OCI-LY7 (cell line): ENCODE results near the gene TTC9C.

Experiments used
- EZH2phosphoT487 ChIP-seq: fragments of 200-600 bp; sonication (generic); IDR thresholded peaks from 2 replicates; pipeline ENCODE4 v1.6.1; 2018; ENCODE audit warnings: low read depth, borderline replicate concordance, mild to moderate bottlenecking, mixed run types, antibody characterized with exemption, low read length, moderate library complexity, mixed read lengths
- TF ChIP-seq, protein P1 (sequence below): fragments of 200-600 bp; sonication (generic); conservative IDR thresholded peaks from 2 replicates; pipeline ENCODE4 v1.5.1; 2014; ENCODE audit warnings: mild to moderate bottlenecking, antibody characterized with exemption, low read length, moderate library complexity, mixed read lengths

DNA sequence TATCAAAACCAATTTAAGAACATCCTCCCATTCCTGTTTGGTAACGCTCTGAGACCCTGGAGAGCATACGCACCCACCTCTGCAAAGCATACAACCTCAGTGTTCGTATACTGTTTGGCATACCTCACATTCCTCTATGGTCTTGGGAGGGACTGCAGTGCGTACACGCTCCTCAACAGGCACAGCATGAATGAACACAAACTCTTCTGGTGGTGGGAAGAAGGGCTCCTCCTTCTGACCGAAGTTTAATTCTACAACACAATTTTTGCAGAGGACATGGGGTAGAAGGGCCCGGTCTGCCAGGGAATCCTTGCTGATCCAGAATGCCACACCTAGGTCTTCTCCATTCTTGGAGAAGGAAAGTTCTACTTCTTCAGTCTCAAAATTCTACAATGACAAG is 6.3 kb upstream of the TTC9C start:
- TF ChIP-seq, protein P1, sequence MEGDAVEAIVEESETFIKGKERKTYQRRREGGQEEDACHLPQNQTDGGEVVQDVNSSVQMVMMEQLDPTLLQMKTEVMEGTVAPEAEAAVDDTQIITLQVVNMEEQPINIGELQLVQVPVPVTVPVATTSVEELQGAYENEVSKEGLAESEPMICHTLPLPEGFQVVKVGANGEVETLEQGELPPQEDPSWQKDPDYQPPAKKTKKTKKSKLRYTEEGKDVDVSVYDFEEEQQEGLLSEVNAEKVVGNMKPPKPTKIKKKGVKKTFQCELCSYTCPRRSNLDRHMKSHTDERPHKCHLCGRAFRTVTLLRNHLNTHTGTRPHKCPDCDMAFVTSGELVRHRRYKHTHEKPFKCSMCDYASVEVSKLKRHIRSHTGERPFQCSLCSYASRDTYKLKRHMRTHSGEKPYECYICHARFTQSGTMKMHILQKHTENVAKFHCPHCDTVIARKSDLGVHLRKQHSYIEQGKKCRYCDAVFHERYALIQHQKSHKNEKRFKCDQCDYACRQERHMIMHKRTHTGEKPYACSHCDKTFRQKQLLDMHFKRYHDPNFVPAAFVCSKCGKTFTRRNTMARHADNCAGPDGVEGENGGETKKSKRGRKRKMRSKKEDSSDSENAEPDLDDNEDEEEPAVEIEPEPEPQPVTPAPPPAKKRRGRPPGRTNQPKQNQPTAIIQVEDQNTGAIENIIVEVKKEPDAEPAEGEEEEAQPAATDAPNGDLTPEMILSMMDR, result peak; percentile 45
- no peak for TF ChIP-seq EZH2phosphoT487
